A549 (cell line): ENCODE results near the gene ZNF438.

ENCODE experiments used
- EHMT2 ChIP-seq: fragments of 200-600 bp; sonication (generic); IDR thresholded peaks from 2 replicates; pipeline ENCODE4 v1.6.1; 2016; ENCODE audit warnings: antibody characterized with exemption, low read depth, mild to moderate bottlenecking, moderate library complexity
- JUN ChIP-seq, 2 experiments: fragments of >200 bp; sonication (Bioruptor Twin); formaldehyde crosslinking; IDR thresholded peaks; 2 replicates in 1 of 2; 3 replicates in 1 of 2; pipeline ENCODE4 v1.6.1; 2016 to 2017
- MAX ChIP-seq: IDR thresholded peaks from 2 replicates; pipeline ENCODE4 v1.6.1; 2012
- MYC ChIP-seq: IDR thresholded peaks from 2 replicates; pipeline ENCODE4 v1.6.1; 2012; ENCODE audit warnings: mild to moderate bottlenecking, inconsistent platforms, low read length, improper control_type of control experiment, borderline replicate concordance
- NR3C1 ChIP-seq: fragments of >200 bp; sonication (Bioruptor Twin); formaldehyde crosslinking; IDR thresholded peaks from 3 replicates; pipeline ENCODE4 v1.6.1; 2017
- PBX3 ChIP-seq: IDR thresholded peaks from 2 replicates; pipeline ENCODE4 v1.6.1; 2012
- SREBF2 ChIP-seq: fragments of 450-650 bp; IDR thresholded peaks from 2 replicates; pipeline ENCODE4 v1.6.1; 2014; ENCODE audit warnings: mild to moderate bottlenecking, moderate library complexity
- TF ChIP-seq, protein P1 (sequence below): fragments of >200 bp; sonication (Bioruptor Twin); formaldehyde crosslinking; IDR thresholded peaks from 3 replicates; pipeline ENCODE4 v1.5.1; 2016

DNA sequence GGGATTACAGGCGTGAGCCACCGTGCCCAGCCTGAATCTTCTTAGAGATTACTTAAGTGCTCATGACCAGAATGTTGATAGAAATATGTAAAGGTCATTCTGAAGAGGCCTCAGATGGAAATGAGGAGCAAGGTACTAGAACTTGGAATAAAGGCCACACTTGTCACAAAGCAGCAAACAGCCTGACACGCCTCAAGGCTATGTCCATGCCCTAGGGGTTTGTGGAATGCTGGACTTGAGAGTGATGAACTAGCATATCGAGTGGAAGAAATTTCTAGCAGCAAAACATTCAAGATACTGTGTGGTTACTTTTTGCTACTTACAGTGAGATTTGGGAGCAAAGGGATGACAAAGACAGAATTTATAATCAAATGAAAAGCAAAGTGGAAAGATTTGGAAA, 39.0 kb downstream of the ZNF438 start:
- TF ChIP-seq JUN (IDR thresholded peaks at IDR 0.05) (no peak), EHMT2 (no peak), SREBF2 (no peak), PBX3 (no peak), MAX (no peak), NR3C1 (no peak), MYC (no peak)
- TF ChIP-seq, protein P1, sequence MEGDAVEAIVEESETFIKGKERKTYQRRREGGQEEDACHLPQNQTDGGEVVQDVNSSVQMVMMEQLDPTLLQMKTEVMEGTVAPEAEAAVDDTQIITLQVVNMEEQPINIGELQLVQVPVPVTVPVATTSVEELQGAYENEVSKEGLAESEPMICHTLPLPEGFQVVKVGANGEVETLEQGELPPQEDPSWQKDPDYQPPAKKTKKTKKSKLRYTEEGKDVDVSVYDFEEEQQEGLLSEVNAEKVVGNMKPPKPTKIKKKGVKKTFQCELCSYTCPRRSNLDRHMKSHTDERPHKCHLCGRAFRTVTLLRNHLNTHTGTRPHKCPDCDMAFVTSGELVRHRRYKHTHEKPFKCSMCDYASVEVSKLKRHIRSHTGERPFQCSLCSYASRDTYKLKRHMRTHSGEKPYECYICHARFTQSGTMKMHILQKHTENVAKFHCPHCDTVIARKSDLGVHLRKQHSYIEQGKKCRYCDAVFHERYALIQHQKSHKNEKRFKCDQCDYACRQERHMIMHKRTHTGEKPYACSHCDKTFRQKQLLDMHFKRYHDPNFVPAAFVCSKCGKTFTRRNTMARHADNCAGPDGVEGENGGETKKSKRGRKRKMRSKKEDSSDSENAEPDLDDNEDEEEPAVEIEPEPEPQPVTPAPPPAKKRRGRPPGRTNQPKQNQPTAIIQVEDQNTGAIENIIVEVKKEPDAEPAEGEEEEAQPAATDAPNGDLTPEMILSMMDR, result no peak
